Activated naive CD4-positive, alpha-beta T cell treated with anti-CD3 and anti-CD28 coated beads, Interleukin-2, amount 50 U/mL, for 24 hours (primary cell): ENCODE data around the gene ADAMTS6.

Experiments
- H3K27ac Mint-ChIP-seq: one replicate; pipeline ENCODE4 v1.8.0; 2021; ENCODE audit warnings: mild to moderate bottlenecking, mixed read lengths
- H3K27me3 Mint-ChIP-seq: one replicate; pipeline ENCODE4 v1.8.0; 2021; ENCODE audit warnings: mixed read lengths
- H3K36me3 Mint-ChIP-seq: one replicate; pipeline ENCODE4 v1.8.0; 2021; ENCODE audit warnings: mixed read lengths
- H3K4me1 Mint-ChIP-seq: one replicate; pipeline ENCODE4 v1.8.0; 2021; ENCODE audit warnings: mixed read lengths
- H3K4me3 Mint-ChIP-seq: one replicate; pipeline ENCODE4 v1.8.0; 2021; ENCODE audit warnings: mild to moderate bottlenecking, mixed read lengths
- H3K9me3 Mint-ChIP-seq: one replicate; pipeline ENCODE4 v1.8.0; 2021; ENCODE audit warnings: mixed read lengths

The ADAMTS6 gene

GRCh38 chr5:65292196-65292595 lies 189.5 kb downstream of the ADAMTS6 start:
- H3K9me3 Mint-ChIP-seq = no peaks in the 10 kb centered on the region
- H3K36me3 Mint-ChIP-seq = no peaks in the 10 kb centered on the region
- no peak overlapping the region for H3K4me3 Mint-ChIP-seq
- no peaks in the 10 kb centered on the region for H3K27me3 Mint-ChIP-seq
- H3K4me1 Mint-ChIP-seq = no peaks in the 10 kb centered on the region
- H3K27ac Mint-ChIP-seq = no peak overlapping the region

- Mint-ChIP-seq H3K27ac (no peak overlapping the region), H3K27me3 (no peaks in the 10 kb centered on the region), H3K4me1 (no peaks in the 10 kb centered on the region), H3K4me3 (no peak overlapping the region), H3K36me3 (no peaks in the 10 kb centered on the region), H3K9me3 (no peaks in the 10 kb centered on the region)
These were observed 191.0 kb downstream of the ADAMTS6 start for GRCh38 chr5:65290677-65291076.

- Mint-ChIP-seq H3K4me1 (no peaks in the 10 kb centered on the region), H3K27ac (no peak overlapping the region), H3K9me3 (no peaks in the 10 kb centered on the region), H3K4me3 (no peak overlapping the region), H3K27me3 (no peaks in the 10 kb centered on the region), H3K36me3 (no peaks in the 10 kb centered on the region)
These were observed 193.1 kb downstream of the ADAMTS6 start for GRCh38 chr5:65288657-65289056.

- Mint-ChIP-seq H3K27me3 (peaks cover 2% of the 10 kb centered on the region), H3K27ac (no peak overlapping the region), H3K4me3 (no peak overlapping the region), H3K4me1 (no peaks in the 10 kb centered on the region), H3K36me3 (no peaks in the 10 kb centered on the region), H3K9me3 (no peaks in the 10 kb centered on the region)
These were observed 202.1 kb downstream of the ADAMTS6 start for GRCh38 chr5:65279603-65280002.

GRCh38 chr5:65276178-65276890 lies 205.4 kb downstream of the ADAMTS6 start:
- peaks cover 2% of the 10 kb centered on the region for H3K27me3 Mint-ChIP-seq
- H3K27ac Mint-ChIP-seq = no peak overlapping the region
- no peaks in the 10 kb centered on the region for H3K9me3 Mint-ChIP-seq
- no peak overlapping the region for H3K4me3 Mint-ChIP-seq
- H3K36me3 Mint-ChIP-seq = no peaks in the 10 kb centered on the region
- no peaks in the 10 kb centered on the region for H3K4me1 Mint-ChIP-seq

- Mint-ChIP-seq H3K4me3 (no peak overlapping the region), H3K4me1 (no peaks in the 10 kb centered on the region), H3K9me3 (no peaks in the 10 kb centered on the region)
These were observed 209.8 kb downstream of the ADAMTS6 start for GRCh38 chr5:65271906-65272305.

GRCh38 chr5:65268525-65268924 lies 213.2 kb downstream of the ADAMTS6 start:
- Mint-ChIP-seq H3K9me3 (no peaks in the 10 kb centered on the region), H3K27ac (no peak overlapping the region), H3K36me3 (no peaks in the 10 kb centered on the region), H3K27me3 (no peaks in the 10 kb centered on the region), H3K4me1 (no peaks in the 10 kb centered on the region), H3K4me3 (no peak overlapping the region)

More at GRCh38 chr5:65271906-65272305, 209.8 kb downstream of the ADAMTS6 start:
- Mint-ChIP-seq H3K36me3 (no peaks in the 10 kb centered on the region), H3K27me3 (no peaks in the 10 kb centered on the region), H3K27ac (no peak overlapping the region)

- Mint-ChIP-seq H3K4me1 (no peaks in the 10 kb centered on the region), H3K27ac (no peak overlapping the region), H3K27me3 (no peaks in the 10 kb centered on the region), H3K9me3 (no peaks in the 10 kb centered on the region), H3K36me3 (no peaks in the 10 kb centered on the region), H3K4me3 (no peak overlapping the region)
These were observed 217.3 kb downstream of the ADAMTS6 start for GRCh38 chr5:65264420-65264819.

GRCh38 chr5:65263321-65263720 lies 218.4 kb downstream of the ADAMTS6 start:
- no peaks in the 10 kb centered on the region for H3K4me1 Mint-ChIP-seq
- H3K36me3 Mint-ChIP-seq = no peaks in the 10 kb centered on the region
- H3K4me3 Mint-ChIP-seq = no peak overlapping the region
- no peaks in the 10 kb centered on the region for H3K9me3 Mint-ChIP-seq
- no peaks in the 10 kb centered on the region for H3K27me3 Mint-ChIP-seq
- H3K27ac Mint-ChIP-seq = no peak overlapping the region

GRCh38 chr5:65262649-65263059 lies 219.1 kb downstream of the ADAMTS6 start:
- H3K4me3 Mint-ChIP-seq = no peak overlapping the region
- no peaks in the 10 kb centered on the region for H3K36me3 Mint-ChIP-seq
- no peaks in the 10 kb centered on the region for H3K27me3 Mint-ChIP-seq
- no peaks in the 10 kb centered on the region for H3K4me1 Mint-ChIP-seq
- H3K27ac Mint-ChIP-seq = no peak overlapping the region
- no peaks in the 10 kb centered on the region for H3K9me3 Mint-ChIP-seq

- no peaks in the 10 kb centered on the region for H3K4me1 Mint-ChIP-seq
- no peak overlapping the region for H3K27ac Mint-ChIP-seq
- no peaks in the 10 kb centered on the region for H3K9me3 Mint-ChIP-seq
- H3K36me3 Mint-ChIP-seq = no peaks in the 10 kb centered on the region
- no peaks in the 10 kb centered on the region for H3K27me3 Mint-ChIP-seq
- no peak overlapping the region for H3K4me3 Mint-ChIP-seq
These were observed 219.6 kb downstream of the ADAMTS6 start for GRCh38 chr5:65262096-65262495.

GRCh38 chr5:65261499-65261898 lies 220.2 kb downstream of the ADAMTS6 start:
- H3K4me3 Mint-ChIP-seq = no peak overlapping the region
- no peaks in the 10 kb centered on the region for H3K36me3 Mint-ChIP-seq

GRCh38 chr5:65255294-65255693 lies 226.4 kb downstream of the ADAMTS6 start:
- Mint-ChIP-seq H3K4me1 (no peaks in the 10 kb centered on the region), H3K36me3 (no peaks in the 10 kb centered on the region), H3K9me3 (no peaks in the 10 kb centered on the region), H3K27ac (no peak overlapping the region), H3K27me3 (no peaks in the 10 kb centered on the region), H3K4me3 (no peak overlapping the region)

More at GRCh38 chr5:65261499-65261898, 220.2 kb downstream of the ADAMTS6 start:
- H3K9me3 Mint-ChIP-seq = no peaks in the 10 kb centered on the region
- no peak overlapping the region for H3K27ac Mint-ChIP-seq
- H3K27me3 Mint-ChIP-seq = no peaks in the 10 kb centered on the region
- no peaks in the 10 kb centered on the region for H3K4me1 Mint-ChIP-seq

GRCh38 chr5:65252977-65253376 lies 228.7 kb downstream of the ADAMTS6 start:
- Mint-ChIP-seq H3K4me3 (no peak overlapping the region), H3K27me3 (no peaks in the 10 kb centered on the region), H3K27ac (no peak overlapping the region), H3K36me3 (no peaks in the 10 kb centered on the region), H3K4me1 (no peaks in the 10 kb centered on the region), H3K9me3 (no peaks in the 10 kb centered on the region)

- H3K9me3 Mint-ChIP-seq = no peaks in the 10 kb centered on the region
- no peaks in the 10 kb centered on the region for H3K27me3 Mint-ChIP-seq
- no peaks in the 10 kb centered on the region for H3K36me3 Mint-ChIP-seq
- no peak overlapping the region for H3K27ac Mint-ChIP-seq
- no peaks in the 10 kb centered on the region for H3K4me1 Mint-ChIP-seq
- H3K4me3 Mint-ChIP-seq = no peak overlapping the region
These were observed 232.8 kb downstream of the ADAMTS6 start for GRCh38 chr5:65248896-65249295.

GRCh38 chr5:65247594-65247993 lies 234.1 kb downstream of the ADAMTS6 start:
- H3K4me3 Mint-ChIP-seq = no peak overlapping the region
- no peaks in the 10 kb centered on the region for H3K4me1 Mint-ChIP-seq
- H3K36me3 Mint-ChIP-seq = no peaks in the 10 kb centered on the region
- no peaks in the 10 kb centered on the region for H3K9me3 Mint-ChIP-seq
- no peaks in the 10 kb centered on the region for H3K27me3 Mint-ChIP-seq
- no peak overlapping the region for H3K27ac Mint-ChIP-seq

- no peak overlapping the region for H3K4me3 Mint-ChIP-seq
- H3K4me1 Mint-ChIP-seq = no peaks in the 10 kb centered on the region
- no peaks in the 10 kb centered on the region for H3K36me3 Mint-ChIP-seq
- H3K9me3 Mint-ChIP-seq = no peaks in the 10 kb centered on the region
- H3K27ac Mint-ChIP-seq = no peak overlapping the region
- H3K27me3 Mint-ChIP-seq = no peaks in the 10 kb centered on the region
These were observed 235.0 kb downstream of the ADAMTS6 start for GRCh38 chr5:65246741-65247140.
